ENCODE data around the gene HSP90B1.

Gene HSP90B1

DNA sequence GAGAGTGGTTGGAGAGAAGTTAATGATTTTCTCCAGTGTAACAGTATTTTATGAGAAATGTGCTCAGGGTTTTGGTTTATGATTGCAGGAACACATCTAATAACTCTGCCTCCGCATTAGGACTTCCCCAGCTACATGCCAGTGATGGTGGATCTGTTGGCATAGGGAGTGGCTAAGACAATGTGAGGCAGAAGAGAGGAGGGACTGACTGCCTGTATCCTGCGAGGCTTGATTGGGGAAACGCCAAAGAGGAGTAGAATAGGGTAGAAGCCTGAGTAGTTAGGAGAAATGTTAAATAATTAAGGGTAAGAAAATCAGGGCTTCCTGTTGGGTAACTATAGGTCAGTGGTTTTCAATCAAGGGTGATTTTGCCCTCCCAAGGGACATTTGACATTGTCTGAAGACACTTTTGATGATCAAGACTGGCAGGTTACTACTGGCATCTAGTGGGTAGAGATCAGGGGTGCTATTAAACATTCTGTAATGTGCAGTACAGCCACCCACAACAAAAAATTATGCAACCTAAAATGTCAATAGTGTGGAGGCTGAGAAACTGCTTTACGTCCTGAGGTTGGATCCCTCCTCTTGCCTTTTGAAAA is 48.3 kb downstream of the HSP90B1 start:
- TF ChIP-seq SIN3A (IDR thresholded peaks at IDR 0.05; ENCODE audit: borderline replicate concordance, insufficient read depth, low read length), result no peak
- TF ChIP-seq FOXP2 (optimal IDR thresholded peaks at IDR 0.05; ENCODE audit: borderline replicate concordance, extremely low read depth, extremely low read length, insufficient read depth), result no peak
- no peak for TF ChIP-seq TAF1 (IDR thresholded peaks at IDR 0.05; ENCODE audit: borderline replicate concordance, insufficient read depth, low read length)
- no peak for TF ChIP-seq REST (IDR thresholded peaks at IDR 0.05; ENCODE audit: insufficient read depth in 1 of 2, low read depth in 2 of 2, low read length in 2 of 2)
- TF ChIP-seq POLR2AphosphoS5 (IDR thresholded peaks at IDR 0.05; ENCODE audit: low read depth, low read length), result no peak

- no peak for TF ChIP-seq FOXP2 (optimal IDR thresholded peaks at IDR 0.05; ENCODE audit: borderline replicate concordance, extremely low read depth, extremely low read length, insufficient read depth)
- TF ChIP-seq REST (IDR thresholded peaks at IDR 0.05; ENCODE audit: insufficient read depth in 1 of 2, low read depth in 2 of 2, low read length in 2 of 2), result no peak
- TF ChIP-seq TAF1 (IDR thresholded peaks at IDR 0.05; ENCODE audit: borderline replicate concordance, insufficient read depth, low read length), result no peak
- TF ChIP-seq SIN3A (IDR thresholded peaks at IDR 0.05; ENCODE audit: borderline replicate concordance, insufficient read depth, low read length), result no peak
- no peak for TF ChIP-seq POLR2AphosphoS5 (IDR thresholded peaks at IDR 0.05; ENCODE audit: low read depth, low read length)
These were observed 56.6 kb downstream of the HSP90B1 start for GRCh38 chr12:103986829-103987228.

DNA sequence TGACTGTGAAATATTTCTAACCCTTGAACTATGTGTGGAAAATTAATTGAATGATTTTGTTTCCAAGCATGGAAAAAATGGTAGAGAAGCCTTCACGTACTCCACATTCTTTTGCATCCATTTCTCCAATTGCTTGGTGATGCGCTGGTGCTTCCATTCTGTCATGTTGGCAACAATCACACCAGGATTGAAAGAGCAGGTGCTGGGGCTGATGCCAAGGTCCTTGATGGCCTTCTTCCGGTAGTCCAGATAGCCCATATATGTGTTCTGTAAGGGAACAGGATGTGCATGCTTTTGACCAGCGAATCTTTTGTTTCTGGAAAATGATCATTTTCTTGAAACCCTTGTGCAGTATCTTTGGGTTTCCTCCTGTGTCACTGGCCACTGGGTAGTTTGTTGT is 64.0 kb downstream of the HSP90B1 start:
- TF ChIP-seq TAF1 (IDR thresholded peaks at IDR 0.05; ENCODE audit: borderline replicate concordance, insufficient read depth, low read length) (no peak), POLR2AphosphoS5 (IDR thresholded peaks at IDR 0.05; ENCODE audit: low read depth, low read length) (no peak)

- no peak for TF ChIP-seq REST (IDR thresholded peaks at IDR 0.05; ENCODE audit: insufficient read depth in 1 of 2, low read depth in 2 of 2, low read length in 2 of 2)
- no peak for TF ChIP-seq FOXP2 (optimal IDR thresholded peaks at IDR 0.05; ENCODE audit: borderline replicate concordance, extremely low read depth, extremely low read length, insufficient read depth)
- TF ChIP-seq POLR2AphosphoS5 (IDR thresholded peaks at IDR 0.05; ENCODE audit: low read depth, low read length), result no peak
- TF ChIP-seq TAF1 (IDR thresholded peaks at IDR 0.05; ENCODE audit: borderline replicate concordance, insufficient read depth, low read length), result no peak
- no peak for TF ChIP-seq SIN3A (IDR thresholded peaks at IDR 0.05; ENCODE audit: borderline replicate concordance, insufficient read depth, low read length)
These were observed 66.4 kb downstream of the HSP90B1 start for GRCh38 chr12:103996595-103996994.

DNA sequence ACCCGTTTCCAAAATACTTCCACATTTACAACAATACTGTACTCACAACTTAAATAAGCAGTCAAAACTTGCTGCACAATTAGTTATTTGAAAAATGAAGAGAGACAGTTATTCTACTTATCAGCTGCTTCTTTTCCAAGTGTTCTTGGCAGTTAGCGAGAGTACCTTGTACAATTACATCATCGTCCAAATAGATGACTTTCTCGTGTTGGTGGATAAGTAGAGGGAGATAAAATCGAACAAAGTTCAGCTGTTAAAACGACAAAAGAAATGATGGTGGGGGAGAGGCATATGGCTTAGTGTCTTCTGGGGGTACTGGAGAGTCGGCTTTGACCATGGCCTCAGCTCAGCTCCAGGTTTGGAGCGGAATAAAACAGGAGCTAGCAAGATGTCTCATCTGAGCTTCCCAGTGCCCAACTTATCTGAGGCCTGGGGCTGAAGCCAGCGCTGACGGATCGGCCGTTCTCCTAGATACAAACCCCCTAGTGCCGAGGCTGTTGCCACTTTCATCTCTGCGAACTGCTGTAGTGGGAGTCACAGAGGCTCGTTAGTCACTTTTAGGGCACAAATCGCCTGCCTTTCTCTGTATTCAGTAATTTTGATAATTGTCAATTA is 67.2 kb downstream of the HSP90B1 start:
- TF ChIP-seq TAF1 (IDR thresholded peaks at IDR 0.05; ENCODE audit: borderline replicate concordance, insufficient read depth, low read length), result no peak
- TF ChIP-seq SIN3A (IDR thresholded peaks at IDR 0.05; ENCODE audit: borderline replicate concordance, insufficient read depth, low read length), result no peak
- no peak for TF ChIP-seq POLR2AphosphoS5 (IDR thresholded peaks at IDR 0.05; ENCODE audit: low read depth, low read length)
- no peak for TF ChIP-seq REST (IDR thresholded peaks at IDR 0.05; ENCODE audit: insufficient read depth in 1 of 2, low read depth in 2 of 2, low read length in 2 of 2)
- TF ChIP-seq FOXP2 (optimal IDR thresholded peaks at IDR 0.05; ENCODE audit: borderline replicate concordance, extremely low read depth, extremely low read length, insufficient read depth), result no peak
